Natural killer cell treated with Interleukin-12 subunit alpha and Interleukin-12 subunit beta and Interleukin-15 and Interleukin-18, amount 100 ng/mL, for 72 hours (primary cell): ENCODE measurements around the gene GEN1. TPM values are rescaled to one million over a fixed set of nuclear protein-coding genes. Genes with fewer than 3 reads are reported as not detected.
"Not testable (repeated sequence)": the region's sequence is repeated elsewhere in the genome, so short reads cannot be mapped to it uniquely, and the experiment has no call there.

Source experiments
- ATAC-seq, 2 donors: fragments of 150-1000 bp; cut with Tn5 transposase in 1 of 2; sonication (Bioruptor Pico), chemical (Tn5 transposase) in 1 of 2; 2 replicates each; pipeline ENCODE4 v1.10.0; 2021
- DNase-seq: peaks from one replicate; pipeline ENCODE4 v3.0.0; 2022; ENCODE audit warnings: low spot score
- H3K27ac Mint-ChIP-seq, 2 donors: 1 replicate in 1 of 2; 2 replicates in 1 of 2; pipeline ENCODE4 v1.8.0; 2022; ENCODE audit warnings: mixed read lengths in 2 of 2, mild to moderate bottlenecking in 1 of 2, moderate library complexity in 1 of 2
- H3K27me3 Mint-ChIP-seq, 2 donors: 1 replicate in 1 of 2; 2 replicates in 1 of 2; pipeline ENCODE4 v1.8.0; 2022; ENCODE audit warnings: mixed read lengths in 2 of 2
- H3K36me3 Mint-ChIP-seq: one replicate; pipeline ENCODE4 v1.8.0; 2022; ENCODE audit warnings: mixed read lengths
- H3K4me1 Mint-ChIP-seq, 2 donors: 1 replicate in 1 of 2; 2 replicates in 1 of 2; pipeline ENCODE4 v1.8.0; 2022; ENCODE audit warnings: low read depth in 2 of 2, mixed read lengths in 2 of 2, mild to moderate bottlenecking in 1 of 2
- H3K4me3 Mint-ChIP-seq: one replicate; pipeline ENCODE4 v1.8.0; 2022; ENCODE audit warnings: mixed read lengths
- H3K9me3 Mint-ChIP-seq: 2 replicates; pipeline ENCODE4 v1.8.0; 2022; ENCODE audit warnings: mixed read lengths
- total RNA-seq, 2 donors: library from RNA; stranded (reverse); gene quantifications; one replicate each; pipeline ENCODE4 v1.2.3, GENCODE V29; 2022

GEN1 gene
- total RNA-seq, 2 donors from 2014 or later: 31.0 to 51.2 TPM

GRCh38 chr2:17814601-17815000 lies 60.7 kb downstream of the GEN1 start:
- DNase-seq (no peak), ATAC-seq (no peak)
- Mint-ChIP-seq H3K9me3 (no peaks in the 10 kb centered on the region), H3K27me3 (peaks cover 22 to 23% of the 10 kb centered on the region in 2 donors), H3K4me3 (no peak overlapping the region), H3K4me1 (no peaks in the 10 kb centered on the region), H3K36me3 (no peaks in the 10 kb centered on the region), H3K27ac (no peak overlapping the region)

GRCh38 chr2:17815468-17816184 lies 61.7 kb downstream of the GEN1 start:
- Mint-ChIP-seq H3K4me3 (no peak overlapping the region), H3K27me3 (peaks cover 20 to 23% of the 10 kb centered on the region in 2 donors), H3K4me1 (no peaks in the 10 kb centered on the region), H3K27ac (no peak overlapping the region), H3K9me3 (no peaks in the 10 kb centered on the region), H3K36me3 (no peaks in the 10 kb centered on the region)
- no peak for ATAC-seq
- DNase-seq: no peak

GRCh38 chr2:17816396-17817245 lies 62.7 kb downstream of the GEN1 start, which contains the start of gene MSGN1:
TSS of gene MSGN1 (plus strand) at chr2:17816460. CDS start at chr2:17816519, 59 bp downstream.
- no peak for DNase-seq
- Mint-ChIP-seq H3K27ac (no peak within 1 kb of the TSS), H3K27me3 (peaks cover 20 to 25% of the 10 kb centered on the region in 2 donors), H3K4me3 (no peak within 1 kb of the TSS), H3K36me3 (no peaks in the 10 kb centered on the region), H3K9me3 (no peaks in the 10 kb centered on the region), H3K4me1 (no peaks in the 10 kb centered on the region)
- peak; percentile 31 to 37 for ATAC-seq

- H3K27me3 Mint-ChIP-seq: peaks cover 20 to 34% of the 10 kb centered on the region in 2 donors
- H3K36me3 Mint-ChIP-seq: no peaks in the 10 kb centered on the region
- no peak overlapping the region for H3K4me3 Mint-ChIP-seq
- no peaks in the 10 kb centered on the region for H3K9me3 Mint-ChIP-seq
- ATAC-seq (no peak), DNase-seq (no peak)
- H3K4me1 Mint-ChIP-seq: no peaks in the 10 kb centered on the region
- H3K27ac Mint-ChIP-seq: no peak overlapping the region
These were observed 64.4 kb downstream of the GEN1 start for GRCh38 chr2:17818235-17818815.

GRCh38 chr2:17821080-17821479 lies 67.1 kb downstream of the GEN1 start:
- Mint-ChIP-seq H3K4me1 (no peaks in the 10 kb centered on the region), H3K9me3 (no peaks in the 10 kb centered on the region), H3K4me3 (no peak overlapping the region), H3K27ac (no peak overlapping the region), H3K27me3 (peaks cover 15 to 32% of the 10 kb centered on the region in 2 donors), H3K36me3 (no peaks in the 10 kb centered on the region)
- DNase-seq (no peak), ATAC-seq (no peak)

GRCh38 chr2:17821535-17822444 lies 67.9 kb downstream of the GEN1 start:
- Mint-ChIP-seq H3K4me1 (no peaks in the 10 kb centered on the region), H3K36me3 (no peaks in the 10 kb centered on the region), H3K9me3 (no peaks in the 10 kb centered on the region), H3K27me3 (peaks cover 10 to 25% of the 10 kb centered on the region in 2 donors), H3K4me3 (no peak overlapping the region), H3K27ac (no peak overlapping the region)
- ATAC-seq: no peak
- no peak for DNase-seq

- Mint-ChIP-seq H3K4me3 (no peak overlapping the region), H3K9me3 (no peaks in the 10 kb centered on the region), H3K36me3 (no peaks in the 10 kb centered on the region), H3K4me1 (no peaks in the 10 kb centered on the region), H3K27me3 (peaks cover 4 to 18% of the 10 kb centered on the region in 2 donors), H3K27ac (no peak overlapping the region)
- DNase-seq: no peak
- ATAC-seq: no peak
These were observed 68.6 kb downstream of the GEN1 start for GRCh38 chr2:17822445-17823117.

GRCh38 chr2:17823646-17824045 lies 69.7 kb downstream of the GEN1 start:
- H3K4me1 Mint-ChIP-seq: not testable (repeated sequence)

GRCh38 chr2:17827316-17827715 lies 73.4 kb downstream of the GEN1 start:
- no peak for ATAC-seq
- DNase-seq: no peak
- no peak overlapping the region for H3K27ac Mint-ChIP-seq

More at GRCh38 chr2:17823646-17824045, 69.7 kb downstream of the GEN1 start:
- not testable (repeated sequence) for H3K9me3 Mint-ChIP-seq, H3K36me3 Mint-ChIP-seq, H3K4me3 Mint-ChIP-seq, ATAC-seq, DNase-seq, H3K27ac Mint-ChIP-seq
- peaks cover 8 to 18% of the 10 kb centered on the region in 2 donors for H3K27me3 Mint-ChIP-seq

GRCh38 chr2:17827785-17828184 lies 73.8 kb downstream of the GEN1 start:
- Mint-ChIP-seq H3K27ac (no peak overlapping the region), H3K27me3 (peaks cover 26 to 31% of the 10 kb centered on the region in 2 donors), H3K9me3 (no peaks in the 10 kb centered on the region), H3K36me3 (no peaks in the 10 kb centered on the region), H3K4me1 (no peaks in the 10 kb centered on the region), H3K4me3 (no peak overlapping the region)
- no peak for DNase-seq
- ATAC-seq: no peak

More at GRCh38 chr2:17827316-17827715, 73.4 kb downstream of the GEN1 start:
- Mint-ChIP-seq H3K27me3 (peaks cover 25 to 28% of the 10 kb centered on the region in 2 donors), H3K4me3 (no peak overlapping the region), H3K9me3 (no peaks in the 10 kb centered on the region), H3K4me1 (no peaks in the 10 kb centered on the region), H3K36me3 (no peaks in the 10 kb centered on the region)

GRCh38 chr2:17830053-17831034 lies 76.4 kb downstream of the GEN1 start:
- no peaks in the 10 kb centered on the region for H3K36me3 Mint-ChIP-seq
- H3K4me3 Mint-ChIP-seq: no peak overlapping the region
- H3K27ac Mint-ChIP-seq: no peak overlapping the region
- H3K9me3 Mint-ChIP-seq: no peaks in the 10 kb centered on the region
- no peak for DNase-seq
- ATAC-seq: peak in 1 of 2 donors; percentile 41
- no peaks in the 10 kb centered on the region for H3K4me1 Mint-ChIP-seq
- peaks cover 22 to 26% of the 10 kb centered on the region in 2 donors for H3K27me3 Mint-ChIP-seq

- H3K4me3 Mint-ChIP-seq: no peak overlapping the region
- no peaks in the 10 kb centered on the region for H3K9me3 Mint-ChIP-seq
- ATAC-seq (no peak), DNase-seq (no peak)
- no peak overlapping the region for H3K27ac Mint-ChIP-seq
- peaks cover 11 to 13% of the 10 kb centered on the region in 2 donors for H3K27me3 Mint-ChIP-seq
- H3K36me3 Mint-ChIP-seq: no peaks in the 10 kb centered on the region
- H3K4me1 Mint-ChIP-seq: no peaks in the 10 kb centered on the region
These were observed 81.6 kb downstream of the GEN1 start for GRCh38 chr2:17835516-17835915.
